ENCODE data around the gene PPP1R10. TPM values are rescaled to one million over a fixed set of nuclear protein-coding genes. Genes with fewer than 3 reads are reported as not detected.

The PPP1R10 gene
- total and polyA plus RNA-seq, 2 experiments from 2014 or later: 23.9 to 32.7 TPM

- peak; percentile 66 for DNase-seq
- Histone ChIP-seq H3K9me2 (ENCODE audit: insufficient read depth) (no peaks in the 10 kb centered on the region), H3K4me2 (ENCODE audit: unreplicated experiment) (no peak overlapping the region), H3K79me2 (ENCODE audit: insufficient read depth) (peaks cover 64% of the 10 kb centered on the region), H3K9ac (no peak overlapping the region), H3K27ac (peak overlapping the region; percentile 98), H3F3A (ENCODE audit: insufficient read depth) (peaks cover 92% of the 10 kb centered on the region), H3K36me3 (ENCODE audit: low read depth) (peaks cover 19% of the 10 kb centered on the region), H3K9me3 (ENCODE audit: low read depth) (no peaks in the 10 kb centered on the region), H3K4me3 (no peak overlapping the region), H2AFZ (no peak overlapping the region), H3K27me3 (replicated peaks; ENCODE audit: insufficient read depth) (no peaks in the 10 kb centered on the region), H4K20me1 (ENCODE audit: insufficient read depth) (no peaks in the 10 kb centered on the region), H3K4me1 (ENCODE audit: insufficient read depth) (peaks cover 23% of the 10 kb centered on the region)
- in situ Hi-C loops (cut with MboI): no loop called here
- 86 to 95% methylated on average over 1 of the region's 1 CpG for WGBS, 2 experiments (ENCODE audit: low coverage in 1 of 2, low lambda C conversion rate in 2 of 2, missing lambda C conversion rate in 2 of 2)
- TF ChIP-seq EZH2 (IDR thresholded peaks at IDR 0.05; ENCODE audit: insufficient read depth, poor library complexity, severe bottlenecking) (no peak), EZH2phosphoT487 (IDR thresholded peaks at IDR 0.05; ENCODE audit: insufficient read depth, low read depth) (no peak)
Measured at GRCh38 chr6:30612213-30612612, 4.8 kb downstream of the PPP1R10 start.

DNA sequence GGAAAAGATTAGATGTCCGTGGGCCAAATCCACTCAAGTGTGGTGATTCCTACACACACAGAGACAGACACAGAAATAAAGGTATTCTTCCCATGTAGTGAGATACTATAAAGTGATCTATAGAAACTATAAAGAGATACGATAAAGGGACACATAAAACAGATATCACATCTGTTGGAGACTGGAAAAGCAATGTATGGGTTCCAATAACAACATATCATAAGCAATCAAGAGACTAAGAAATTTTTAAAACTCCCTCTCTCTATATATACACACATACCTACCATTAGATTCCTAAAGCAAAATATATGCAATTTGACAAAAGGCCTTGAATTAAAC is 5.2 kb downstream of the PPP1R10 start:
- Histone ChIP-seq H3K4me3 (no peak overlapping the region), H4K20me1 (ENCODE audit: insufficient read depth) (no peaks in the 10 kb centered on the region), H3K9ac (no peak overlapping the region), H3K9me2 (ENCODE audit: insufficient read depth) (no peaks in the 10 kb centered on the region), H3K4me1 (ENCODE audit: insufficient read depth) (peaks cover 23% of the 10 kb centered on the region), H3K4me2 (ENCODE audit: unreplicated experiment) (no peak overlapping the region), H3K79me2 (ENCODE audit: insufficient read depth) (peaks cover 62% of the 10 kb centered on the region), H3K36me3 (ENCODE audit: low read depth) (peaks cover 19% of the 10 kb centered on the region), H3K9me3 (ENCODE audit: low read depth) (no peaks in the 10 kb centered on the region), H3K27me3 (replicated peaks; ENCODE audit: insufficient read depth) (no peaks in the 10 kb centered on the region), H2AFZ (no peak overlapping the region), H3K27ac (peak overlapping the region; percentile 6; the same call in 1 of the 2 replicates), H3F3A (ENCODE audit: insufficient read depth) (peaks cover 94% of the 10 kb centered on the region)
- WGBS, 2 experiments (ENCODE audit: low coverage in 1 of 2, low lambda C conversion rate in 2 of 2, missing lambda C conversion rate in 2 of 2): 17 to 26% methylated on average over 2 of the region's 2 CpGs
- DNase-seq: no peak
- in situ Hi-C loops (cut with MboI): no loop called here
- TF ChIP-seq EZH2phosphoT487 (IDR thresholded peaks at IDR 0.05; ENCODE audit: insufficient read depth, low read depth) (no peak), EZH2 (IDR thresholded peaks at IDR 0.05; ENCODE audit: insufficient read depth, poor library complexity, severe bottlenecking) (no peak)

DNA sequence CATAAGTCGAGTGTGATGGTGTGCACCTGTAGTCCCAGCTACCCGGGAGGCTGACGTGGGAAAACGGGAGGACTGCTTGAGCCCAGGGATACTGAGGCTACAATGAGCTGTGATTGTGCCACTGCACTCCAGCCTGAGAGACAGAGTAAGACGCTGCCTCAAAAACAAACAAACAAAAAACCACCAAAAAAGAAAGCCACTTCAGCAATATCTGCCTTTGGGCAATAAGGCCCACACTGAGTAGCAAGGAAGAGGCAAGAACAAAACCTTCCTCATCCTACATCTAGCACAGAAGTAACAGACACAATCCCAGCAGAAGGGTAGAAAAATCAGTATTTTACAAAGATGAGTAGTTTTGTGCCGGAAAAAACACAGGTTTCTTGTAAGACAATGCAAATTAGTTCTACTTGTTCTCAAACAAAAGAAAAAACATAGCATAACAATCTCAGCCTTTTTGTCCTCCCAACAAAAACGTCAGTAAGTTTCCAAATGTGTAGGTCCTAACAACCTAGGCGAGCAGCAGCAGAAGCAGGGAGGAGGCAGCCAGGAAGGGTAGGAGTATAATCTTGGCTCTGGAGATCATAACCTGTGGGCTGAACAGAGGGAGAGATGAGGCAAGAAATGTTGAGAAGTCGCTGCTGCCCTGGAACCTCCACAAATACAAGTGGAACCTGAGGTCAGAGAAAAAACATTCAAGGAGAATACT is 5.7 kb downstream of the PPP1R10 start:
- peaks cover 19% of the 10 kb centered on the region for H3K36me3 ChIP-seq (ENCODE audit: low read depth)
- H3K4me1 ChIP-seq (ENCODE audit: insufficient read depth): peaks cover 23% of the 10 kb centered on the region
- H2AFZ ChIP-seq: no peak overlapping the region
- no peak for TF ChIP-seq EZH2 (IDR thresholded peaks at IDR 0.05; ENCODE audit: insufficient read depth, poor library complexity, severe bottlenecking)
- TF ChIP-seq EZH2phosphoT487 (IDR thresholded peaks at IDR 0.05; ENCODE audit: insufficient read depth, low read depth): no peak
- no peaks in the 10 kb centered on the region for H3K9me2 ChIP-seq (ENCODE audit: insufficient read depth)
- no peaks in the 10 kb centered on the region for H4K20me1 ChIP-seq (ENCODE audit: insufficient read depth)
- H3K9me3 ChIP-seq (ENCODE audit: low read depth): no peaks in the 10 kb centered on the region
- H3K79me2 ChIP-seq (ENCODE audit: insufficient read depth): peaks cover 56% of the 10 kb centered on the region
- no peaks in the 10 kb centered on the region for H3K27me3 ChIP-seq (replicated peaks; ENCODE audit: insufficient read depth)
- H3F3A ChIP-seq (ENCODE audit: insufficient read depth): peaks cover 94% of the 10 kb centered on the region
- DNase-seq: no peak
- H3K4me2 ChIP-seq (ENCODE audit: unreplicated experiment): no peak overlapping the region
- no peak overlapping the region for H3K4me3 ChIP-seq
- in situ Hi-C loops (cut with MboI): no loop called here
- H3K9ac ChIP-seq: no peak overlapping the region
- H3K27ac ChIP-seq: peak overlapping the region; percentile 6; the same call in 1 of the 2 replicates
- WGBS, 2 experiments (ENCODE audit: low coverage in 1 of 2, low lambda C conversion rate in 2 of 2, missing lambda C conversion rate in 2 of 2): 68% methylated on average over 9 of the region's 9 CpGs

GRCh38 chr6:30610065-30610464 is 7.0 kb downstream of the PPP1R10 start:
- H3F3A ChIP-seq (ENCODE audit: insufficient read depth): peaks cover 90% of the 10 kb centered on the region
- 67 to 68% methylated on average over 4 of the region's 4 CpGs for WGBS, 2 experiments (ENCODE audit: low coverage in 1 of 2, low lambda C conversion rate in 2 of 2, missing lambda C conversion rate in 2 of 2)
- peaks cover 24% of the 10 kb centered on the region for H3K36me3 ChIP-seq (ENCODE audit: low read depth)
- peaks cover 48% of the 10 kb centered on the region for H3K79me2 ChIP-seq (ENCODE audit: insufficient read depth)
- H3K4me1 ChIP-seq (ENCODE audit: insufficient read depth): peaks cover 23% of the 10 kb centered on the region
- H3K9me3 ChIP-seq (ENCODE audit: low read depth): no peaks in the 10 kb centered on the region
- peak overlapping the region; percentile 19 for H3K27ac ChIP-seq
- no peak overlapping the region for H3K4me2 ChIP-seq (ENCODE audit: unreplicated experiment)
- TF ChIP-seq EZH2phosphoT487 (IDR thresholded peaks at IDR 0.05; ENCODE audit: insufficient read depth, low read depth) (no peak), EZH2 (IDR thresholded peaks at IDR 0.05; ENCODE audit: insufficient read depth, poor library complexity, severe bottlenecking) (no peak)
- no peaks in the 10 kb centered on the region for H3K27me3 ChIP-seq (replicated peaks; ENCODE audit: insufficient read depth)
- no peaks in the 10 kb centered on the region for H4K20me1 ChIP-seq (ENCODE audit: insufficient read depth)
- H3K4me3 ChIP-seq: no peak overlapping the region
- H3K9me2 ChIP-seq (ENCODE audit: insufficient read depth): no peaks in the 10 kb centered on the region
- 0 out of 2 replicates have a peak overlapping the region, but pooled peaks have one; percentile 0 for H3K9ac ChIP-seq
- H2AFZ ChIP-seq: no peak overlapping the region
- in situ Hi-C loops (cut with MboI): no loop called here
- DNase-seq: no peak
